Gastroesophageal sphincter (tissue), 3 donors: Measurements from ENCODE around the gene IL4.

ENCODE experiments used
- POLR2A ChIP-seq, 2 donors: fragments of 450-650 bp; IDR thresholded peaks; one replicate each; pipeline ENCODE4 v1.6.1; 2017; ENCODE audit warnings: antibody characterized with exemption in 2 of 2, mild to moderate bottlenecking in 2 of 2, moderate library complexity in 1 of 2
- TF ChIP-seq, protein P1 (sequence below), 4 experiments: fragments of 200-600 bp in 2 of 4; fragments of 450-650 bp in 2 of 4; sonication (generic) in 1 of 4; IDR thresholded peaks; one replicate each; pipeline ENCODE4 v1.5.1; 2017 to 2019; ENCODE audit warnings: antibody characterized with exemption in 4 of 4, mild to moderate bottlenecking in 2 of 4, moderate library complexity in 2 of 4

- TF ChIP-seq POLR2A (IDR thresholded peaks at IDR 0.05) = no peak
- TF ChIP-seq, protein P1, sequence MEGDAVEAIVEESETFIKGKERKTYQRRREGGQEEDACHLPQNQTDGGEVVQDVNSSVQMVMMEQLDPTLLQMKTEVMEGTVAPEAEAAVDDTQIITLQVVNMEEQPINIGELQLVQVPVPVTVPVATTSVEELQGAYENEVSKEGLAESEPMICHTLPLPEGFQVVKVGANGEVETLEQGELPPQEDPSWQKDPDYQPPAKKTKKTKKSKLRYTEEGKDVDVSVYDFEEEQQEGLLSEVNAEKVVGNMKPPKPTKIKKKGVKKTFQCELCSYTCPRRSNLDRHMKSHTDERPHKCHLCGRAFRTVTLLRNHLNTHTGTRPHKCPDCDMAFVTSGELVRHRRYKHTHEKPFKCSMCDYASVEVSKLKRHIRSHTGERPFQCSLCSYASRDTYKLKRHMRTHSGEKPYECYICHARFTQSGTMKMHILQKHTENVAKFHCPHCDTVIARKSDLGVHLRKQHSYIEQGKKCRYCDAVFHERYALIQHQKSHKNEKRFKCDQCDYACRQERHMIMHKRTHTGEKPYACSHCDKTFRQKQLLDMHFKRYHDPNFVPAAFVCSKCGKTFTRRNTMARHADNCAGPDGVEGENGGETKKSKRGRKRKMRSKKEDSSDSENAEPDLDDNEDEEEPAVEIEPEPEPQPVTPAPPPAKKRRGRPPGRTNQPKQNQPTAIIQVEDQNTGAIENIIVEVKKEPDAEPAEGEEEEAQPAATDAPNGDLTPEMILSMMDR (IDR thresholded peaks at IDR 0.05) = no peak
Observed at GRCh38 chr5:132648355-132648754, 25.4 kb upstream of the IL4 start.
